Stimulated activated CD8-positive, alpha-beta memory T cell treated with anti-CD3 and anti-CD28 coated beads, Interleukin-7, amount 100 ng/mL, for 24 hours (primary cell): Measurements from ENCODE around the gene SPN.
"Not testable (repeated sequence)": the region's sequence is repeated elsewhere in the genome, so short reads cannot be mapped to it uniquely, and the experiment has no call there.

Experiments used
- DNase-seq: peaks from one replicate; pipeline ENCODE4 v3.0.0-alpha.2; 2020; ENCODE audit warnings: low read depth

Gene SPN

GRCh38 chr16:29646947-29647346, 16.1 kb upstream of the SPN start:
- DNase-seq = no peak

- no peak for DNase-seq
These were observed 13.2 kb upstream of the SPN start for GRCh38 chr16:29649588-29650494.

- DNase-seq = no peak
These were observed 12.3 kb upstream of the SPN start for GRCh38 chr16:29650771-29651170.

DNA sequence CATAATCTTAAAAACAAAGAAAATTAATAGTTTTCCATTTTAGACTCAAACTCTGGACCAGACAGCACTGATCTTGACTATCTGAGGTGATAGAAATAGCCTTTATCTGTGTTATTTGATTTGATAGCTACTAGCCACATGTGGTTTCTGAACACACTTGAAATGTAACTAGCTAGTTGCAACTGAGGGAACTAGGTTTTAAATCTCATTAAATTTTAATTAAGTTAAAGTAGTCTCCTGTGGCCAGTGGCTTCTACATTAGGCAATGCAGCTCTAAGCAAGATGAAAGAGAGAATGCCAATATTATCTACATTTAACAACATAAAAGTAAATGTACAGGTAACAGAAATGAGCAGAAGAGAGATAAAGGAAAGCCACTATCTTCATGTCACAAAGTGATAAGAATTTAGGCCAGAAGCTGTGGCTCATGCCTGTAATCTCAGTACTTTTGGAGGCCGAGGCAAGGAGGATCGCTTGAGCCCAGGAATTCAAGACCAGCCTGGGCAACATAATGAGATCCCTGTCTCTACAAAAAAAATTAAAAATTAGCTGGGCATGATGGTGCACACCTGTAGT, 11.2 kb upstream of the SPN start:
- DNase-seq = no peak

DNA sequence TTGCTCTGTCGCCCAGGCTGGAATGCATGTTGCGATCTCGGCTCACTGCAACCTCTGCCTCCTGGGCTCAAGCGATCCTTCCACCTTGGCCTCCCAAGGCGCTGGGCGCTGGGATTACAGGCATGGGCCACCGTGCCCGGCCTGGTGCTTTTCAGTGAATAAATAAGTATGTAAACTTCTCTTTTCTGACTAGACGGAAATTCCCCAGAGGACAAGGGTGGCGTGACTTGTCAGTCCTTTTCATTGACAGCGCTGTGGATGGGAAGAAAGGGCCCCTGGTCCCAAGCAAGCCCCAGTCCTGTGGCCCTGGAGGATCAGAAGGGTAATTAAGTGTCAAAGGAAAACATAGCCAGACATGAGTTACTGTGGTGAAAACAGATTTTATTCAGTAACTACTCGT, 9.6 kb upstream of the SPN start:
- no peak for DNase-seq

DNA sequence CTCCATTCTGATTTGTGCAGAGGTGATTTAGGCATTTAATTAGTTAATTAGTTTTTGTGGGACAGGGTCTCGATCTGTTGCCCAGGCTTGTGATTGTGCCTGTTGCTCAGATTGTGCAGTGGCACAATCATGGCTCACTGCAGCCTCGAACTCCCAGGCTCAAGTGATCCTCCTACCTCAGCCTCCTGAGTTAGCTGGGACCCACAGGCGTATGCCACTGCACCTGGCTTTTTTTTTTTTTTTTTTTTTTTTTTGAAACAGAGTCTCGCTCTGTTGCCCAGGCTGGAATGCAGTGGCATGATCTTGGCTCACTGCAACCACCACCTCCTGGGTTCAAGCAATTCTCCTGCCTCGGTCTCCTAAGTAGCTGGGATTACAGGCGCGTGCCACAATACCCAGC, 9.2 kb upstream of the SPN start:
- DNase-seq = not testable (repeated sequence)

- DNase-seq = no peak
These were observed 6.1 kb upstream of the SPN start for GRCh38 chr16:29656688-29657523.

- no peak for DNase-seq
These were observed 4.3 kb upstream of the SPN start for GRCh38 chr16:29658705-29659104.

DNA sequence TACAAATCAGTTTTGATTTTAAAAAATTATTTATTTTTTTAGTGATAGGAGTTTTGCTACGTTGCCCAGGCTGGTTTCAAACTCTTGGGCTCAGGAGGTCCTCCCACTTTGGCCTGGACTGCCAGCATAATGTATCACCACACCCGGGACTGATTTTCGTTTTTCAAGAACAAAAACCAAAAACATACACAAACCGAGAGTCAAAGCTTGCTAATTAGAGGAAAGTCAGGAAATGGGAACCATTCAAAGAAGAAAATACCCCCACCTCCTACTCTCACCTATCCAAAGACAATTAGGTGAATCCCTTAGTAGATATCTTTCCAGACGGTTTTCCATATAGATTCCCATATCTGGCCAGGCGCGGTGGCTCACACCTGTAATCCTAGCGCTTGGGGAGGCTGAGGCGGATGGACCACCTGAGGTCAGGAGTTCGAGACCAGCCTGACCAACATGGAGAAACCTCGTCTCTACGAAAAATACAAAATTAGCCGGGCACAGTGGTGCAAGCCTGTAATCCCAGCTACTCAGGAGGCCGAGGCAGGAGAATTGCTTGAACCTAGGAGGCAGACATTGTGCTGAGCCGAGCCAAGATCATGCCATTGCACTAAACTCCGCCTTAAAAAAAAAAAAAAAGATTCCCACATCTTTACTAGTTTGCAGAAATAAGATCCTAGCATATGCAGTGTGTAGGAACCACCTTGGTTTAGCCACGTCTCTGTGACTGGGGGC, 883 bp upstream of the SPN start:
- DNase-seq = no peak

GRCh38 chr16:29662729-29663015, 375 bp upstream of the SPN start:
- no peak for DNase-seq

DNA sequence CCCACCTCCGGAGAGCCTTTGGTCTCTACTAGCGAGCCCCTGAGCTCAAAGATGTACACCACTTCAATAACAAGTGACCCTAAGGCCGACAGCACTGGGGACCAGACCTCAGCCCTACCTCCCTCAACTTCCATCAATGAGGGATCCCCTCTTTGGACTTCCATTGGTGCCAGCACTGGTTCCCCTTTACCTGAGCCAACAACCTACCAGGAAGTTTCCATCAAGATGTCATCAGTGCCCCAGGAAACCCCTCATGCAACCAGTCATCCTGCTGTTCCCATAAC, 702 bp downstream of the SPN start:
- DNase-seq = no peak

DNA sequence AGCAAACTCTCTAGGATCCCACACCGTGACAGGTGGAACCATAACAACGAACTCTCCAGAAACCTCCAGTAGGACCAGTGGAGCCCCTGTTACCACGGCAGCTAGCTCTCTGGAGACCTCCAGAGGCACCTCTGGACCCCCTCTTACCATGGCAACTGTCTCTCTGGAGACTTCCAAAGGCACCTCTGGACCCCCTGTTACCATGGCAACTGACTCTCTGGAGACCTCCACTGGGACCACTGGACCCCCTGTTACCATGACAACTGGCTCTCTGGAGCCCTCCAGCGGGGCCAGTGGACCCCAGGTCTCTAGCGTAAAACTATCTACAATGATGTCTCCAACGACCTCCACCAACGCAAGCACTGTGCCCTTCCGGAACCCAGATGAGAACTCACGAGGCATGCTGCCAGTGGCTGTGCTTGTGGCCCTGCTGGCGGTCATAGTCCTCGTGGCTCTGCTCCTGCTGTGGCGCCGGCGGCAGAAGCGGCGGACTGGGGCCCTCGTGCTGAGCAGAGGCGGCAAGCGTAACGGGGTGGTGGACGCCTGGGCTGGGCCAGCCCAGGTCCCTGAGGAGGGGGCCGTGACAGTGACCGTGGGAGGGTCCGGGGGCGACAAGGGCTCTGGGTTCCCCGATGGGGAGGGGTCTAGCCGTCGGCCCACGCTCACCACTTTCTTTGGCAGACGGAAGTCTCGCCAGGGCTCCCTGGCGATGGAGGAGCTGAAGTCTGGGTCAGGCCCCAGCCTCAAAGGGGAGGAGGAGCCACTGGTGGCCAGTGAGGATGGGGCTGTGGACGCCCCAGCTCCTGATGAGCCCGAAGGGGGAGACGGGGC, 1.3 kb downstream of the SPN start:
- DNase-seq = no peak

DNA sequence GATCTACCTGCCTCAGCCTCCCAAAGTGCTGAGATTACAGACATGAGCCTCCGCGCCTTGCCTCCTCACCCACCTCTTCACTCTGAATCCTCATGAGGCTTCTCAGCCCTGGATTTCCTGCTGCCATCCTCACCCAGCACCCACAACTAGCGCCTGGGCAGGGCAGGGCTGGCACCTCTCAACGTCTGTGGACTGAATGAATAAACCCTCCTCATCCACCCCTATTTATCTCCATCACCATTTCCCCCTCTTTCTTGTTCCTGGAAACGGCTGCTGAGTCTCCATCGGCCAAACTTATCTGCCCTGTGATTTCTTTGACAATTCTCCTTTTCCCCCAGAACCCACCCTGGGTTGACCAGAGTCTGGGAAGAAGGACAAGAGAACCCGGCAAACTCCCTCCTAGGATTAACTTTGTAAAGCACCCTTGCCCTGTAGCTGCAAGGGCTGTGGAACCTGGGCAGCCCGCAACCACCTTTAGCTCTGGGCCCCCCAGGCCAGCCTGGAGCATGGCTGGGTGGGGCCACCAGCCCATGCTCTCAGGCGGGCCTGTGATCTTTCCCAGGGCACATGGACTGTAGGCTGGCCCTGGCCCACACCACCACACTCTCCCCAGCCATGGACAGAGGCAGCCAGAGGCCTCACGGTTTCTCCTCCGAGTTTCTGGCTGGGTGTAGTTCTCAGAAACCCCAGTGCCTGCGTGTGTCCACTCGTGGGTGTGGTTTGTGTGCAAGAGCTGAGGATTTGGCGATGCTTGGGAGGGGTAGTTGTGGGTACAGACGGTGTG, 2.4 kb downstream of the SPN start:
- no peak for DNase-seq

DNA sequence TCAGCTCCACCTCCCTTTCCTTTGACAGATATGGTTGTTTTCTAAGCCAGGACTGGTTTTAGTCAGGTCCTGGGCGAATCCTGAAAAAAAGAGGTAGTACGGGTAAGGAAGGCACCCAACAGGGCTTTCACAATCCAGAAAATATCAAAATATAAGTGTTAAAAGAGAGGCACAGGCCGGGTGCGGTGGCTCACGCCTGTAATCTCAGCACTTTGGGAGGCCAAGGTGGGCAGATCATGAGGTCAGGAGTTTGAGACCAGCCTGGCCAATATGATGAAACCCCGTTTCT, 4.2 kb downstream of the SPN start:
- DNase-seq = not testable (repeated sequence)

GRCh38 chr16:29667755-29668154, 4.7 kb downstream of the SPN start:
- no peak for DNase-seq

DNA sequence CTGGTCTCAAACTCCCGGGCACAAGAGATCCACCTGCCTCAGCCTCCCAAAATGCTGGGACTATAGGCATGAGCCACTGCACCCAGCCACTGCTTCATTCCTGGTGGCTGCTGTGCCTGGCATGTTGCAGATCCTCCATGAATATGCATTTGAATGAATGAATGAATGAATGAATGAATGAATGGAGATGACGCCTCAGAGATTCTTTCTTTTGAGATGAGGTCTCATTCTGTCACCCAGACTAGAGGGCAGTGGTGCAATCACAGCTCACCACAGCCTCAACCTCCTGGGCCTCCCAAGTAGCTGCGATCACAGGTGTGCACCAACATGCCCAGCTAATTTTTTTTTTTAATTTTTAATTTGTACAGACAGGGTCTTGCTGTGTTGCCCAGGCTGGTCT, 5.2 kb downstream of the SPN start:
- no peak for DNase-seq

DNA sequence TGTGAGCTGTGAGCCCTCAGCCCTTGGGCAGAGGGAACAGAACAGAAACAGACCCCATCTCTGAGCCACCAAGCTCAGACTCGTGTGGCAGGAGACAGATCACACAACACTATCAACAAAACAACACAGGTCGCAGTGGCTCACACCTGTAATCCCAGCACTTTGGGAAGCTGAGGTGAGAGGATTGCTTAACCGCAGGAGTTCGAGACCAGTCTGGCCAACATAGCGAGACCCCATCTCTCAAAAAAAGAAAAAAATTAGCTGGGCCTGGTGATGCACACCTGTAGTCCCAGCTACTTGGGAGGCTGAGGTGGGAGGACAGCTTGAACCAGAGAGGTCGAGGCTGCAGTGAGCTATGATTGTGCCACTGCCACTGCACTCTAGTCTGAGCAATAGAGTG, 10.5 kb downstream of the SPN start:
- no peak for DNase-seq

- no peak for DNase-seq
These were observed 11.1 kb downstream of the SPN start for GRCh38 chr16:29674188-29674587.

DNA sequence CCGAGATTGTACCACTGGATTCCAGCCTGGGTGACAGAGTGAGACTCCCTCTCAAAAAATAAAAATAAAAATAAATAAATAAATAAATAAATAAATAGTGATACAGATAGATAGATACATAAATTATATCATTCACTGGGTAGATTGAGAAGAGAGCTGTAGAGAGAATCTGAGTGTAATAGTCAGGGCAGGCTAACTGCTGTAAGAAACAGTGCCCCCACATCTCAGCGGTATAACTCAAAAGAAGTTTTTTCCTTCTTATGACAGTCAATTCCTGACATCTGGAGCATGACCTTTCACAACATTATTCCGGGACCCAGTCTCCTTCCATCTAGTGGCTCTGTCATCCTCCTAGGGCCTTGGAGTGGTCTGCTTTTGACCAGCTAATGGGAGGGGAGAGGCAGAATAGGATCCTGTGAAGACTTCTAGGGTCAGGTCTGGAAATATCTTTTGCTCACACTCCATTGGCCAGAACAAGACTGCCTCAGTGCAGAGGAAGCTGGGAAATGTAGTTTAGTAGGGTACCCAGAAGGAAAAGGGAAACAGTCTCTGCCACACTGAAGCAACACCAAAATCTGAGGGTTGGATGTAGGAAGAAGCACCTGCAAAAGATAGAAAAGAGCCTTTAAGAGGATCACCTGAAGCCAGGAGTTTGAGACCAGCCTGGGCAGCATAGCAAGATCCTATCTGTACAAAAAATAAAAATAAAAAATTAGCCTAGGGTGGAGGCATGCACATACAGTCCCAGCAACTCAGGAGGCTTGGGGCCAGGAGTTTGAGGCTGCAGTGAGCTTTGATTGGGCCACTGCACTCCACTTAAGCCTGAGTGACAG, 13.0 kb downstream of the SPN start:
- DNase-seq = no peak
